ENCODE data around the gene COPZ1. TPM values are rescaled to one million over a fixed set of nuclear protein-coding genes. Genes with fewer than 3 reads are reported as not detected.
A peak's percentile ranks its signal among the peaks of the same experiment; 100 is the strongest.

COPZ1 gene
- total and polyA plus RNA-seq, 9 of the 15 experiments (the other 6 are each of a cell fraction or from before 2014, with no cell fraction given), result 137 to 487 (median 233) TPM

GRCh38 chr12:54304187-54304810, 20.6 kb upstream of the COPZ1 start (continued):
- TF ChIP-seq ZMIZ1 (IDR thresholded peaks at IDR 0.05; ENCODE audit: low read depth in 2 of 2, low read length in 2 of 2) (peak in 1 of 2 experiments; percentile 98; a peak in 2 of 4 replicates), TOE1 (IDR thresholded peaks at IDR 0.05; ENCODE audit: borderline replicate concordance) (peak; percentile 86), TOE1 (CRISPR knock-in tag; IDR thresholded peaks at IDR 0.05; ENCODE audit: borderline replicate concordance, low read depth) (no peak), ZNF311 (CRISPR knock-in tag; IDR thresholded peaks at IDR 0.05) (peak; percentile 88), ARID1B (IDR thresholded peaks at IDR 0.05) (peak; percentile 99), POLR3A (IDR thresholded peaks at IDR 0.05; ENCODE audit: borderline replicate concordance, extremely low read depth, insufficient read depth, insufficient read length) (no peak), ETS1 (conservative IDR thresholded peaks at IDR 0.05; ENCODE audit: control insufficient read depth, low read depth, low read length) (peak; percentile 98), ZNF23 (CRISPR knock-in tag; IDR thresholded peaks at IDR 0.05) (no peak), ZNF707 (CRISPR knock-in tag; conservative IDR thresholded peaks at IDR 0.05) (no peak; the same call in 1 of the 2 replicates), TFAM (CRISPR knock-in tag; conservative IDR thresholded peaks at IDR 0.05) (no peak), ZNF3 (CRISPR knock-in tag; IDR thresholded peaks at IDR 0.05) (no peak), ZNF696 (CRISPR knock-in tag; conservative IDR thresholded peaks at IDR 0.05) (no peak), THAP7 (CRISPR knock-in tag; IDR thresholded peaks at IDR 0.05) (no peak), TAF7 (tag; IDR thresholded peaks at IDR 0.05) (no peak), ELF4 (CRISPR knock-in tag; IDR thresholded peaks at IDR 0.05) (peak; percentile 39; the same call in 1 of the 2 replicates), ZNF764 (CRISPR knock-in tag; IDR thresholded peaks at IDR 0.05; ENCODE audit: low read depth) (no peak), BRF1 (IDR thresholded peaks at IDR 0.05; ENCODE audit: borderline replicate concordance, extremely low read depth, insufficient read length) (no peak), HDAC1 (IDR thresholded peaks at IDR 0.05) (peak in 1 of 2 experiments; percentile 93; a peak in 3 of 4 replicates), RNF2 (IDR thresholded peaks at IDR 0.05) (peak; percentile 100), YY1 (IDR thresholded peaks at IDR 0.05; ENCODE audit: borderline replicate concordance in 1 of 3, control insufficient read depth in 1 of 3, extremely low read depth in 1 of 3, insufficient read depth in 3 of 3, insufficient read length in 1 of 3, insufficient replicate concordance in 2 of 3, low read depth in 1 of 3, low read length in 2 of 3) (peak in 1 of 3 experiments; percentile 37), ZNF384 (IDR thresholded peaks at IDR 0.05; ENCODE audit: low read depth, low read length) (peak; percentile 17; the same call in 1 of the 2 replicates)
